GM19438 (cell line): Measurements from ENCODE around the gene DENND2A.
A peak's percentile ranks its signal among the peaks of the same experiment; 100 is the strongest.
"Not testable (repeated sequence)": the region's sequence is repeated elsewhere in the genome, so short reads cannot be mapped to it uniquely, and the experiment has no call there.

Experiments used
- ATAC-seq: cut with Tn5 transposase; IDR thresholded peaks from one replicate; pipeline ENCODE4 v1.9.1; 2021; ENCODE audit warnings: low read depth; ENCODE audit not compliant: unreplicated experiment

Gene DENND2A

GRCh38 chr7:140673063-140673773 is 32.6 kb upstream of the DENND2A start:
- peak; percentile 43 for ATAC-seq

- ATAC-seq = peak; percentile 54
Observed at GRCh38 chr7:140672382-140673062, 31.9 kb upstream of the DENND2A start, which contains the start of gene ADCK2. TSS of gene ADCK2 (plus strand) at chr7:140672945. CDS start at chr7:140673331, 386 bp downstream.

GRCh38 chr7:140671966-140672365 is 31.4 kb upstream of the DENND2A start:
- ATAC-seq = no peak

- ATAC-seq = no peak
Observed at GRCh38 chr7:140670343-140670935, 29.8 kb upstream of the DENND2A start.

GRCh38 chr7:140669862-140670261 is 29.2 kb upstream of the DENND2A start:
- not testable (repeated sequence) for ATAC-seq

- no peak for ATAC-seq
Observed at GRCh38 chr7:140669352-140669751, 28.7 kb upstream of the DENND2A start.

- no peak for ATAC-seq
Observed at GRCh38 chr7:140668641-140669040, 28.0 kb upstream of the DENND2A start.

GRCh38 chr7:140667476-140667875 is 26.9 kb upstream of the DENND2A start:
- ATAC-seq = no peak

- ATAC-seq = not testable (repeated sequence)
Observed at GRCh38 chr7:140662938-140663337, 22.3 kb upstream of the DENND2A start.

- no peak for ATAC-seq
Observed at GRCh38 chr7:140661124-140661523, 20.5 kb upstream of the DENND2A start.

GRCh38 chr7:140659856-140660255 is 19.2 kb upstream of the DENND2A start:
- no peak for ATAC-seq

GRCh38 chr7:140657891-140658290 is 17.3 kb upstream of the DENND2A start:
- ATAC-seq = no peak

- ATAC-seq = peak; percentile 85
Observed at GRCh38 chr7:140656548-140657515, 16.2 kb upstream of the DENND2A start.

GRCh38 chr7:140655511-140656408 is 15.1 kb upstream of the DENND2A start:
- ATAC-seq = no peak

GRCh38 chr7:140654661-140655060 is 14.0 kb upstream of the DENND2A start:
- no peak for ATAC-seq

- no peak for ATAC-seq
Observed at GRCh38 chr7:140654109-140654387, 13.4 kb upstream of the DENND2A start.

GRCh38 chr7:140653319-140654108 is 12.9 kb upstream of the DENND2A start:
- ATAC-seq = no peak

- ATAC-seq = no peak
Observed at GRCh38 chr7:140650367-140650766, 9.8 kb upstream of the DENND2A start.
